Medulla oblongata (tissue), 1 donor: ENCODE results near the gene SIPA1L3.
"Not testable (repeated sequence)": the region's sequence is repeated elsewhere in the genome, so short reads cannot be mapped to it uniquely, and the experiment has no call there.

Source experiments
- DNase-seq: peaks from one replicate; pipeline ENCODE4 v3.0.0-alpha.2; 2015; ENCODE audit errors: extremely low spot score

SIPA1L3 gene

DNA sequence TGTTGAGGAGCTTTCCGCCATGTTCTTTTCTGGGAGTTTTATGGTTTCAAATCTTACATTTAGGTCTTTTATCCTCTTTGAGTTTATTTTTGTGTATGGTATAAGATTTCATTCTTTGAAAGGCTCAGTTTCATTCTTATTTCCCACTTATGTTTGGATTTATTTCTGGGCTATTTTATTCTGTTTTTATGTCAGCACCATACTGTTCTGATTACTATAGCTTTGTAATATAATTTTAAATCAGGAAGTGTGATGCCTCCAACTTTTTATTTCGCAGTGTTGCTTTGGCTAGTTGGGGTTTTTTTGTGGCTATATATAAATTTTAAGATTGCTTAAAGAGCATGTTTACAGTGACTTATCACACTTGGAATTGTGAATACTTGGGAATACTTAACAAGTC, 135.1 kb downstream of the SIPA1L3 start:
- no peak for DNase-seq

DNA sequence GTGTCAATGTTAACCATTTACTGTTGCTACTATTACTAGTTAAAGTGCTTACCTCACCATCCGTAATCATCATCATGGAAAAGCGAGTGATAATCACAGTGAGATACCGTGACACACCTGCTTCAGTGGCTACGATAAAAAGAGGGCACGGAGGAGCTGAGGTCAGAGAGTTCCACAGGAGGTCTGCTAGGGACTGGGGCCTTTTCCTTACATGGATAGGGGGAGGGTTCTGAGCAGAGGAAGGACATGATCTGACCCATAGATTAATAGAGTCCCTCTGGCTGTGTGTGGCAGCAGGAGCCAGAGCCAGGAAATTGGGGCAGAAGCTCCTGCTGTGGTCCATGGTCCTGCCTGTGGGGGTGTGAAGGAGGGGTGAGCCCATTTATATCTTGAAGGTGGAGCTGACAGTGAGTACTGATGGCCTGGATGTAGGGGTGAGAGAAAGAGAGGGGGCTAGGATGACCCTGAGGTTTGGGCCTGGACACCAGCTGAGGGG, 136.7 kb downstream of the SIPA1L3 start:
- DNase-seq = no peak

DNA sequence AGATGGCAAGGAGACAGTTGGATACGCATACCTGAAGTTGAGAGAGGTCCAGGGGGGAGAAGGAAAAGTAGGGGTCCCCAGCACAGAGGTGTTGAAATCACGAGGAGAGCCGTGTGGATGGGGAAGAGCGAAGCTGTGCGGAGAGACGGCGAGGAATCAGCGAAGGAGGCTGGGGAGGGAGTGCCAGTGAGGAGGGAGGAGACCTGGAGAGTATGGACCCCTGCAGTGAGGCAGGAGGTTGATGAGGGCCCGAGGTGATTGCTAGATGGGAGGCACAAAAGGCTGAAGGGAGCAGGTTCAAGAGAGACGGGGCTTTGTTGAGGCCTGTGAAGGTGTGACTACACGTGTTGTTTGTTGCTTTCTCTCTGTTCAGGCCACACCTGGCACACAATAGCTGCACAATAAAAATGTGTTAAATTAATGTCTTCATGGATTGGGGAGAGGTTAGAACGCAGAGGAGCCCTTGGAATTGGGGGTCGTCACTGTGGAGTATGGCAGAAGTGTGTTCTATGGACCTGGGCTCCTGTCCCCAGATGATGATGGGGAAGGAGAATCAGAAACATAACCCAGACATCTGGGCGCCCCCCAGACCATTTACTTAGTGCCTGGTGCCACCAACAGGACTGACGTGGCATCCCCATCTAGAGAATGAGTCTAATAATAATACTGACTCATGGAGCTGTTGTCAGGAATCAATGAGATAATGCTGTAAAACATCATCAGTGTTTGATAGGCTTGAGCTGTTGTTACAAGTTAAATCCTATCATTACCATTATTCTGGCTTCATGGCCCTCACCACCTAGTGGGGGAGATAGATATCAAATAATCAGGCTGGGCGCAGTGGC, 137.5 kb downstream of the SIPA1L3 start:
- DNase-seq = no peak

DNA sequence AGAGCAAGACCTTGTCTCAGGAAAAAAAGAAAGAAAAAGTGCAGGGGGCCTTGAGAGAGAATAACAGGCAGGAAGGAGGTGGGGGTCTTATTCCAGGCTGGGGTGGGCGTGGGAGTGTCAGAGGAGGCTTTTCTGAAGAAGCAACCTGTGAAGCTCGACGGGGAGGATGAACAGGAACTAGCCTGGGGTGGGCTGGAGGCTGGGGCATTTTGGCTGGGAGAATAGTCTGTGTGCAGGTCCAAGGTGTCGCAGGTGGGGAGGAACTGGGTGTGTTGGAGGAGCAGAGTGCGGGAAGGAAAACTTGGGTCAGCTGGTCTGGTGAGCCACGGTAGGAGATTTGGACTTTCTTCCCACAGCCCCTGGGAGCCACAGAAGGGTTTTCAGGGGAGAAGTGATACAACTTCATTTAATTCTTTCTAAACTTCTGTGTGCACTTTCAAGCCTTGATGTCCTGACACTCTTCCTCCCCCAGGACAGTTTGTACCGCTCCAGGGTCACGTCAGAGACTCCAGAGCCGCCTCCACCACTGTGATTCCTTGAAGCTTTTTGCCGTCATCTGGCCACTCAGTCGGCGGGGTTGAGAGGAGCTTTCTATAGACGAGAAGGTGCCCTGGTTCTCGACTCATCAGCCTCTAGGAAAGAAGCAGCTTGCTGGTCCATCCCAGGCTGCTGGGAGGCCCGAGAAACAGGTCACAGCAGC, 138.7 kb downstream of the SIPA1L3 start:
- DNase-seq = no peak

DNA sequence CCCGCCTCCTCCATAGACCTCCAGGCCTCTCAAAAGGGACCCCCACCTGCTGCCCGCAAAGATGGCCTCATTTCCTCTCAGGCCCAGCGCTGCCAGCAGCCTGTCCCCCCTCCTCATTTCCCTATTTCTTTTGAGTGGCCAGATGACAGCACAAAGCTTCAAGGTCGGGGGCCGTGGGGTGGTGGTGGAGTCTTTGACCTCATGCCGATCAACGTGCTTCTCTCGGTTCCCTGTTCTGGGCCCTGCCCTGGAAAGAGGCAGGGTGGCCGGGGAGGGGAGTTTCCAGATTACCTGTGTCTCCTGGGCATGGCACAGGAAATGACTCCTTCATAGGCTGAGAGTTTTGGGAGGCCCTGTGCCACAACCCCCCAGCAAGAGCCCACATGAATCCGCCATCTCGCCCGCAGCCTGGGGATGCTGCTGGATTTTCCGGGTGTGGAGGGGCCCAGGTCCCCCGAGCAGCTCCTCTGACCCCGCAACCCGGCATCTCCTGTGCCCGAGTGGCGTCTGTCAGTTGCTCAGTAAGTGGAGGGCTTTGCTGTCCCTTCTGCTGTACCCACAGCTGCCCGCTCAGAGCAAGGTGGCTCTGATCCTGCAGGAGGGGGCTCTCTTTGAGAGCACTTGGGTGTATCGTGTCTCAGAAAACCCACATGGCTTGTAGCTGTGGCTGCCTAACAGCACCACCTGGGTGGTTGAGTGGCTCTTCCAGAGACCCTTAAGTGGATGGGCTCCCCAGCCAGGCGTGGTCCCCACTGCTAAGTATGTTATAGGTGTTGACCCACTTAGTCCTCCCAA, 139.4 kb downstream of the SIPA1L3 start:
- DNase-seq = no peak

DNA sequence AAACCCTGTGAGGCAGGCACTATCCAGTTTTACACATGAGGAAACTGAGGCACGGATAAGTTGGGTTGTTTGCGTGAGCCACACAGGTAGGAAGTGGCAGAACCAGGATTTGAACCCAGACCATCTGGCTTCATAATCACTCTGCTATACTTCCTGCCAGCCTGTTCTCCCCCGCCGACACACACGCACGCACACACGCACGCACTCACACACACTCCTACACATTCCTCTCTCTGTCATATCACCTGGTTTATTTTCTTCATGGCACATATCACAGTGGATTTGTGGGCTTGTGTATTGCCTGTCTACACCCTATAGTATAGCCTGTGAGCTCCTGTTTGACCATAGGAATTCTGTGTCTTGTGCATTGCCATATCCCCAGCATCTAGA, 140.0 kb downstream of the SIPA1L3 start:
- DNase-seq = no peak

DNA sequence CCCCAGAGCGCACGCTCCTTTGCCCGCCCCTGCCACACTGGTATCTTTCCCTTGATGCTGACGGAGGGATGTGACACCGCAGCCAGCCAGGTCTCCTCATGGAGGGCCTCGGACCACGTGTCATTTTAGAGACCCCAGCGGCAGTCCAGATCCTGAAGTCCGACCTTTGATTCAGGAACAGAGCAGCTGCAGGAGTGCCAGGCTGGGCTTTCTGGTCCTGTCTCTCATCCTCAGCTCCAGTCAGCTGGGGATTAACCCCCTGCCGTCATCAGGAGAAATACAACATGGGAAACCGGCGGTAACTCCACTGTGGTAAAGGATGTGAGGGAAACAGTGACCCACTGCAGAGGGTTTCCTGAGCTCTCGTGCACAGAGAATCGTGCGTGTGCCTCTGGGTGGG, 140.6 kb downstream of the SIPA1L3 start:
- no peak for DNase-seq

DNA sequence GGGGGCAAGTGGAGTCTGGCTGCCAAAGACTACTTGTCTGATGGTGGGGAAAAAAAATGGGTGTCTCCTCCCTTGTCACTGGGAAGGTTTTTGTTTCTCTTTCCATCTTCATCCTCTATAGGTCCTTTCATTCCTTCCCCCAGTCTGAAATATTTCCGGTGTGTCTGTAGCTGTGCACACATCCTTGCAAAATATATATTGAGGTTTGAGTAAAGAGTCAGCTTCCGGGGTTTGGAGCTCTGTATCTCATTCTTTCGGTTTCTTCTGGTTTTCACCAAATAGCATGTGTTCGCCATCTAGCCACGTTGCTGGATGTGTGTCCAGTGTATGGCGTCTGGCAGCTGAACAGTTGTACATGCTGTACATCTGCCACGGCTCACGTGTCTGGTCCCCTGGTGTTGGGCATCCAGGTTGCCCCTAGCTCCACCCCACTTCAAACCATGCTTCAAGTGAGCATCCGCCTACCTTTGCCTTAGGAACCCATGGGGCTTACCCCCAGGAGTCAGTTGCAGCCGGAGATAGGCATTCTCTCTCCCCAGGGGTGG, 142.2 kb downstream of the SIPA1L3 start:
- DNase-seq = no peak

DNA sequence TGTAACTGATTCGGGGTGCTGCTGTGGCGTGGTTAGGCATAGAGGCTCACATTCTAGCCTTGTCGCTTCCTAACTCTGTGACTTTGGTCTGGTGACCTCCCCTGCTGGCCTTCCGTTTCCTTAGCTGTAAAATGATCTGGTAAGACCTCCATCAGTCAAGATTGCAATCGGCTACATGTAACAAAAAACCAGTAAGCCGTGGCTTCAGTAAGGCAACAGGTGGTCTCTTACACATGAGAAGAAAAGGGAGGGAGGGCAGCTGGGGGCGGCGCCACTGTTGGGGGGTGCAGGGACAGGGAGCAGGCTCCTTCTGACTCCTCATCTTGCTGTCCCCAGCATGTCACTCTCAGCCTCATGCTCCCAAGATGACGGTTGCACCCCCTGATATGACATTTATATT, 148.0 kb downstream of the SIPA1L3 start:
- no peak for DNase-seq

DNA sequence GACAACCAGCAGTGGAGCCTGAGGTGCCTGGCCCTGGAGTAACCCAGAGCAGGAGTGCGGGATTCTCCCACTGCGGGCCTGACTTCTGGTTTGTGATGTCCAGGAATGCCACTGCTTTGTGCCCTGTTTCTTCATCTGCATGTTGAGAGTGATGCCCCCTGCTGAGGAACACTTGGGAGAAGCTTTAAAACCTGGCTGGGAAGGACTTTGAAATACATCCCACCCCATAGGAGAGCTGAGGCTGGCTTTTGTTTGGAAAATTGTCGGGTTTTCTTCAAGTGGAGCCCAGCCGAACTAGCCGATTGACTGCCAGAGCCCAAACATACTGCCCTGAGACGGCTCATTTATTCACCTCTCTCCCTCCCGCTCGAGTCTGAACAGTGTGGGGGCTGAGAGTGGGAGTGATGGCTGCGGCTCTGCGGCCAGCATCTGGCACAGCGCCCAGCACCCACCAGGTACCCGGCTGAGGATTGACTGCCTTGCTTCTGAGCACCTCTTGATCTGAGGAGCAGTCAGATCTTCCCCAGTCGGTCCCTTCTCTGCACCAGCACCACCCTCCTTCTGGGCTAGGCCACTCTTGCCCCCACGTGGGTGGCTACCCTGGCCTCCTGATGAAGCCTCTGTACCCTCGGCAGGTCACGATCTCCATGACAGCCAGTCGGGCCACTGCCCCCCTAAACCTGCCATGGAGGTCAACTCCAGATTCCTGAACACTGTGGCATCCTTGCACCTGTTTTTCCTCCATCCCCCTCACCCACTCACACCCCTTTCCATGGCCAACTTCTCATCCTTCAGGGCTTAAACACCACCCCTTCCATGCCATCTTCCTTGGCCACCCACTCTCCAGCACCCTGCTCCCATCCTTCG, 148.9 kb downstream of the SIPA1L3 start:
- no peak for DNase-seq

DNA sequence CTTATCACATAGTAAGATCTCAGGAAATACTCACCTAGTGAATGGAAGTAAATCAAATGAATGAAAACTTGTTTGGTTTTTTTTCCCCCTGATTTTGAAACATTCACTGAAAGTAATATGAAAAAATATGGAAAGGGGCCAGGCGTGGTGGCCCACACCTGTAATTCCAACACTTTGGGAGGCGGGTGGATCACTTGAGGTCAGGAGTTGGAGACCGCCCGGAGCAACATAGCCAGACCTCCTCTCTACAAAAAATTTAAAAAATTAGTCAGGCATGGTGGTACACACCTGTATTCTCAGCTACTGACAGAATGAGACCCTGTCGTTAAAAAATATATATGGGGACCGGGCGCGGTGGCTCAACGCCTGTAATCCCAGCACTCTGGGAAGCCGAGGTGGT, 149.6 kb downstream of the SIPA1L3 start:
- DNase-seq = no peak

DNA sequence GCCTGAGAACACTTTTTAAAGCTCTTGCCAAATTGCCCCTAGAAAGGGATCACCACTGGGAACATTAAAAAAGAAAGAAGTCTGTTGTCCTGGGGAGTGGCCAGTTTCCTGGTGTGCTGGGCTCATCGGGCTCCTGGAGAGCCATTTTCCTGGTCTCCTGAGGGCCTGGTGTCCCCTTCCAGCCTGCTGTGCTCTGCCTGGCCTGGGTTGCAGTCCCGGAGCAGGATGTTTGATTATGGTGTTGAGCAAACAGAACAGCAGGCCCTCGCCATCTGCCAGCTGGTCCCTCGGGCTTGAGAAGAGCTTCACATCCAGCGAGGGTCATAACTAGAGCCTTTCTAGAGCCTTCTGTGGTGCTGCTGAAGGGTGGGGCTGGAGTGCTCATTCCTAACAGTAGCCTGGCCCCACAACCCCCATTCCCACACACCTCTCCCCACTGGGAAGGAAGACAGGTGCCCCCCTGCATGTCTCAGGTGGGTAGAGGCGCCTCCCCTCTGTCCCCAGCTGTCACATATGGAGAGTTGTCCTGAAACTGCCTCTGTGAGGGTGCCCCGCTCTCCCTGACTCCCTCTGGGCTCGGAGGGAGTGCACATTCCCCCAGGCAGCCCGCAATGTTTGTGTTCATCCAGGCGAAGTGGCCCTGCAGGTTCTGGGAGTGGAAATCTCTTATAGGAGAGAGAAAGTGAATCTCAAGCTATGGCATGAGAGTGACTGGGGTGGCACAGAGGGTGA, 151.1 kb downstream of the SIPA1L3 start:
- no peak for DNase-seq

DNA sequence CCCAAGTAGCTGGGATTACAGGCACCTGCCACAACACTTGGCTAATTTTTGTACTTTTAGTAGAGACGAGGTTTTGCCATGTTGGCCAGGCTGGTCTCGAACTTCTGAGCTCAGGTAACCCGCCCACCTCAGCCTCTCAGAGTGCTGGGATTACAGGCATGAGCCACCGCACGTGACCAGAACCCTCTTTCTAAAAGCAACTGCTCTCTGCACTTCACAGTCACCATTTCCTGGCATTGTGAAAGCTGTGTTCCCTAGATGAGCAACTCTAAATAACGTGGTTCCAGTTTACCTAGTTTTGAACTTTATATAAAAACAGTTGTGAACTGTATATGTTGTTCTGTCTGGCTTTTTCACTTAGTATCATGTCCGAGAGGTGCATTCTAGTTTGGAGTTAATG, 152.9 kb downstream of the SIPA1L3 start:
- DNase-seq = no peak

DNA sequence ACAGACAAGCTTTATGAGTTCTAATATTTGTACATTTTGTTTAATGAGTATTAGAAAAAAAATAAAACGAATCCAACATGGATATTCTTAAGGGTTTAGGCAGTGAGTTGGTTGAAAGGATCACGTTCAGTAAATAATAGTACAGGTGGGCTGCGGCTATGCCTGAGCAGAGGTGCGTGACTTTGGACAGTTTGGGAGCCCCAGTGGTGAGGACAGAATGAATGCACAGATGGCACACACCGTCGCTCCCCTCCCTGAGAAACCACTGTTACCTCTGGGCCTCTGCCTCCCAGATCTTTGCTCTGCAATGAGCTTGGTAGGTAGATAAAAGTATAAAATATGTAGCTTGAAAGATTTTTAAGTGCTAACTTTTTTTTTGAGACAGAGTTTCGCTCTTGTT, 153.3 kb downstream of the SIPA1L3 start:
- no peak for DNase-seq

DNA sequence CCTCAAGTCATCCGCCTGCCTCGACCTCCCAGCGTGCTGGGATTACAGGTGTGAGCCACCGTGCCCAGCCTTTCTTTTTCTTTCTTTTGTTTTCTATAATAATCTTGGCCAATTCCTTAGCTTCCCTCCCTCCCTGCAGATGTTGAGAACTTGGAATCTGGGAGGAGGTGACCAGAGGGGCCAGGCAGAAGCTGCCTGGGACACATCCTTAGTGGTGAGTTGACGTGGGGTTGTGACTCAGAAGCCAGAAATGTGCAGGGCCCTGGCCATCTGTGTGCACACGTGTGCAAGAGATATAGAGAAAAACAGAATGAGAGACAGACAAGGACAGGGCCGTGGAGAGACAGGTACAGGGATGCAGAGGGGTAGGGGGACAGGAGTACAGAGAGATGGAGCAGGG, 154.3 kb downstream of the SIPA1L3 start:
- no peak for DNase-seq

DNA sequence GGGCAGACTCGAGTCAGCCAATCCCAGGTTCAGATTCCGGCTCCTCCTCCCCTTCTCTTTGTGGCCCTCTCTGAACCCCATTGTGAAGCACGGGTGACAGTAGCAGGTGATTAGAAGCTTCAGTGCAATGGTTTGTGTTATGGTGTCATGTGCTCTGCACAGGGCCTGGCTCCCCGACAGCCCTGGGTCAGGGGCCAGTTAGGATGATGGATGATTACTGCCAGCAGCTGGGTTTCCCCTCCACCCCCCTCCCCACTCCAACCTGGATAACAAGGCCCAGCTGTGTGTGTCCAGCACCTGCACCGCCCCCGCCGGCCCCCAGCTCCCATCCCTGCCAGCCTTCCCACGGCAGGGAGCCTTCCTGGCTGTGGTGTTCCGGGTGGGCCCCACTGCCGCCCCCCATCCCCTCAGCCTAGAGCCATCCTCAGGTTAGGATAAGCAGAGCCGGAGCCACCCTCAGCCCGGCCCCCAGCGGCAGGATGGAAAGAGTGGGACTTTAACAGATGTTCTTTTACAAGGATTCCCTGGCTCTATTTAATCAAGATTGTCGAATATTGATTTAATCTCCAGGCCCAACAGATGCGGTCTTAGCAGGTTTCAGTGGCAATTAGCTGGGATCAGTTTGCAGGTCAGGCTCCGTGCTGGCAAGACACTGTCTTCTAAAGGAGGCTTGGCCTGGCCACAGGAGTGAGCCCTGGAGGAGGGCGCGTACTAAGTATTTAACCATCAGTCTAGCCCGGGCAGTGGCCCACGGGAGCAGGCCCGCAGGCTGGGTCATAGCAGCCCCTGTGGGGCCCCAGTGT, 156.2 kb downstream of the SIPA1L3 start:
- DNase-seq = peak; percentile 34

DNA sequence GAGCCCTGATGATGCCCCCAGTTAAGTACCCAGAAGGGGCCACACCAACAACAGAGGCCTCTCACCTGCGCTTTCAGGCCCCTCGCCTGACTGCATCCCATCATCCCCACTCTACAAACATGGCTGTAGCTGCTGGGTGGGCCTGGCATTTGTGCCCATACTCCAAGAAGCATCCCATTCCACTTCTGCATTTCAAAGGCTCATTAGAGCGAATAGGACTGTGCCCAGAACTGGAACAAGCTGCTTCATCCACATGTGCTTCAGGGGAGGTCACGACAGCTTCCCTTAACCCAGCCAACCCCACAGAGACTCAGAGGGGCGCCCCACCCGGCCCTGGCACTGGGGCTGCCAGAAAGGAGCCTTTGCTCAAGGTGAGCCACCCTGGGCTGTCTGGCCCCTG, 156.9 kb downstream of the SIPA1L3 start:
- no peak for DNase-seq

DNA sequence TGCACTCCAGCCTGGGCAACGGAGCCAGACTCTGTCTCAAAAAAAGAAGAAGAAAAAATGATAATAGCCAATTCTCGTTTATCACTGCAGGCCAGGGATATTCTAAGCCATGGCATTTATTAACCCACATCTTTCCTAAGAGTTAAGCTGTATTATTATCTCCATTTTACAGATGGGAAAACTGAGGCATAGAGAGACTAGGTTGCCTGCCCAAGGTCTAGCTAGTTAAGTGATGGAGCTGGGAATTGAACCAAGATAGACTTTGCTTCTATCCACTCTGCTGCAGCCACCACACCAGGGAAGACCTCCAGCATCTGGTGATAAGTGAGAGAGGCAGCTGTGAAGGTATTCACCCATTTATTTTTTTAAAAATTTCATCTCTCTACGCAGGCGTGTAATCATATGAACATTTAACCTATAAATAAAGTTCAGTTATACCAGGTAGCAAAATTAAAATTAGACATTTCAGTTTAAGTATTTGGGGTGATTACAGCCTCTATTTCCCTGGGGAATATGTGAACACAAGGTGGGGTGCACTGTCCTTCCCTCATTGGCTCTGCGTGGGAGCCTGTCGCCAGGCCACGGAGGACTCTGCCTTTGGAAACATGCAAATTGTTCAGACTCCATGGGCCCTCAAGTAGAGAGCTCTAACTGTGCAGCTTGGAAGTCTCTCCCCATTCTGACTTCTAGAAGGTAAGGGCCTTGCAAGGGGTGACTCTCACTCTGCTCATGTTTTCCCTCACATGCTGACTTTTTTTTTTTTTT, 157.8 kb downstream of the SIPA1L3 start:
- DNase-seq = no peak

DNA sequence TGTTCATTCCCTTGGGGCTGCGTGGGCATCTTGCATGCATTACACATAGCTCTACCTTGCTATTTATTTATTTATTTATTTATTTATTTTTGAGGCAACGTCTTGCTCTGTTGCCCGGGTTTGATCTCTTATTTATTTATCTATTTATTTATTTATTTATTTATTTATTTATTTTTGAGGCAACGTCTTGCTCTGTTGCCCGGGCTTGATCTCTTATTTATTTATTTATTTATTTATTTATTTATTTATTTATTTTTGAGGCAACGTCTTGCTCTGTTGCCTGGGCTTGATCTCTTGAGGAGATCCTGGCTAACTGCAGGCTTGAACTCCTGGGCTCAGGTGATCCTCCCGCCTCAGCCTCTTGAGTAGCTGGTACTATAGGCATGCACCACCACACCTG, 158.8 kb downstream of the SIPA1L3 start:
- DNase-seq = not testable (repeated sequence)
